A549 (cell line): Measurements from ENCODE around the gene SUPT20H. TPM values are rescaled to one million over a fixed set of nuclear protein-coding genes. Genes with fewer than 3 reads are reported as not detected.

Experiments used
- ATAC-seq, 2 experiments: fragments of 200-7000 bp in 1 of 2; fragments of >200 bp in 1 of 2; cut with Nextera tagmentation in 1 of 2; cut with Tn5 transposase in 1 of 2; 3 replicates each; pipeline versions ENCODE4 v1.8.0 to v1.9.1; 2018 to 2020; ENCODE audit warnings: mild to moderate bottlenecking in 1 of 2, moderate library complexity in 1 of 2
- CTCF ChIA-PET: fragments of 300-600 bp; sonication (Branson Sonifier 250); formaldehyde crosslinking; extraction: SDS; loops from one replicate; lab custom pipeline; 2021; ENCODE audit warnings: antibody characterized with exemption, inconsistent platforms; lab: Yijun Ruan, JAX
- POLR2A ChIA-PET: fragments of 350-600 bp; formaldehyde crosslinking; extraction: SDS; loops from one replicate; lab custom pipeline; 2021; ENCODE audit warnings: antibody characterized with exemption, inconsistent platforms; lab: Yijun Ruan, JAX
- DNase-seq, 2 experiments: peaks; one replicate each; pipeline versions ENCODE4 v3.0.0 to v3.0.0-alpha.2; 2011 to 2016; ENCODE audit warnings: low read depth in 1 of 2, low spot score in 1 of 2
- FAIRE-seq: peaks from 2 replicates; lab custom pipeline; 2011; peaks lifted over from hg19 to GRCh38; lab: Jason Lieb, UNC
- H3K27ac ChIP-seq, 2 experiments: fragments of >200 bp; sonication (Bioruptor Twin); formaldehyde crosslinking; 3 replicates each; pipeline ENCODE4 v1.5.1; 2016 to 2017
- H3K4me1 ChIP-seq: fragments of >200 bp; sonication (Bioruptor Twin); formaldehyde crosslinking; 3 replicates; pipeline ENCODE4 v1.6.1; 2016
- H3K4me2 ChIP-seq: fragments of >200 bp; sonication (Bioruptor Twin); formaldehyde crosslinking; 3 replicates; pipeline ENCODE4 v1.6.1; 2016
- H3K4me3 ChIP-seq: fragments of >200 bp; sonication (Bioruptor Twin); formaldehyde crosslinking; 3 replicates; pipeline ENCODE4 v1.5.1; 2016
- H3K9me3 ChIP-seq: fragments of >200 bp; sonication (Bioruptor Twin); formaldehyde crosslinking; 3 replicates; pipeline ENCODE4 v1.6.1; 2016
- EP300 ChIP-seq, 2 experiments: fragments of >200 bp; sonication (Bioruptor Twin); formaldehyde crosslinking; IDR thresholded peaks; 2 replicates in 1 of 2; 3 replicates in 1 of 2; pipeline ENCODE4 v1.6.1; 2016 to 2017
- ESRRA ChIP-seq: fragments of 150-350 bp; IDR thresholded peaks from 2 replicates; pipeline ENCODE4 v1.6.1; 2014; ENCODE audit warnings: mild to moderate bottlenecking, low read length, borderline replicate concordance
- FOSB ChIP-seq: fragments of 250-450 bp; sonication (Bioruptor Pico); IDR thresholded peaks from 2 replicates; pipeline ENCODE4 v1.5.0; 2020; ENCODE audit warnings: mild to moderate bottlenecking, moderate library complexity
- GATA3 ChIP-seq: IDR thresholded peaks from 2 replicates; pipeline ENCODE4 v1.6.1; 2012; ENCODE audit warnings: borderline replicate concordance
- HOXB5 ChIP-seq: fragments of 250-450 bp; sonication (Bioruptor Pico); IDR thresholded peaks from 2 replicates; pipeline ENCODE4 v1.5.0; 2020; ENCODE audit warnings: mild to moderate bottlenecking, moderate library complexity
- JUN ChIP-seq, 2 experiments: fragments of >200 bp; sonication (Bioruptor Twin); formaldehyde crosslinking; IDR thresholded peaks; 2 replicates in 1 of 2; 3 replicates in 1 of 2; pipeline ENCODE4 v1.6.1; 2016 to 2017
- JUNB ChIP-seq: fragments of >200 bp; sonication (Bioruptor Twin); formaldehyde crosslinking; IDR thresholded peaks from 2 replicates; pipeline ENCODE4 v1.6.1; 2016
- MAFK ChIP-seq: fragments of 450-650 bp; IDR thresholded peaks from 2 replicates; pipeline ENCODE4 v1.6.1; 2014; ENCODE audit not compliant: partially characterized antibody
- MAZ ChIP-seq: fragments of 150-350 bp; IDR thresholded peaks from 2 replicates; pipeline ENCODE4 v1.6.1; 2014; ENCODE audit warnings: antibody characterized with exemption, low read depth, low read length, borderline replicate concordance
- MYC ChIP-seq: IDR thresholded peaks from 2 replicates; pipeline ENCODE4 v1.6.1; 2012; ENCODE audit warnings: mild to moderate bottlenecking, inconsistent platforms, low read length, improper control_type of control experiment, borderline replicate concordance
- NFE2L2 ChIP-seq: fragments of 150-350 bp; conservative IDR thresholded peaks from 2 replicates; pipeline ENCODE4 v1.6.1; 2014; ENCODE audit warnings: low read length
- NPAS2 ChIP-seq: fragments of 250-450 bp; sonication (Bioruptor Pico); IDR thresholded peaks from 2 replicates; pipeline ENCODE4 v1.8.0; 2022; ENCODE audit warnings: mild to moderate bottlenecking, moderate library complexity, borderline replicate concordance
- RARB ChIP-seq: fragments of 250-450 bp; sonication (Bioruptor Pico); IDR thresholded peaks from 2 replicates; pipeline ENCODE4 v1.8.0; 2021; ENCODE audit warnings: mild to moderate bottlenecking, moderate library complexity
- RCOR1 ChIP-seq: fragments of 150-350 bp; IDR thresholded peaks from 2 replicates; pipeline ENCODE4 v1.6.1; 2014; ENCODE audit warnings: antibody characterized with exemption, low read length, low read depth
- REST ChIP-seq: fragments of 200-600 bp; sonication (generic); IDR thresholded peaks from 2 replicates; pipeline ENCODE4 v1.6.1; 2016; ENCODE audit warnings: antibody characterized with exemption, mild to moderate bottlenecking, moderate library complexity
- RFX5 ChIP-seq: fragments of 450-650 bp; IDR thresholded peaks from 2 replicates; pipeline ENCODE4 v1.7.1; 2014; ENCODE audit warnings: antibody characterized with exemption, mild to moderate bottlenecking, moderate library complexity
- SMC3 ChIP-seq: fragments of >200 bp; sonication (Bioruptor Twin); formaldehyde crosslinking; IDR thresholded peaks from 3 replicates; pipeline ENCODE4 v1.6.1; 2018; ENCODE audit warnings: inconsistent platforms
- TFCP2L1 ChIP-seq: fragments of 250-450 bp; sonication (Bioruptor Pico); IDR thresholded peaks from 2 replicates; pipeline ENCODE4 v1.5.0; 2021; ENCODE audit warnings: mild to moderate bottlenecking
- TP53 ChIP-seq: fragments of 250-450 bp; sonication (Bioruptor Pico); IDR thresholded peaks from 2 replicates; pipeline ENCODE4 v1.5.0; 2021; ENCODE audit warnings: mild to moderate bottlenecking, moderate library complexity
- ZSCAN20 ChIP-seq: fragments of 250-450 bp; sonication (Bioruptor Pico); IDR thresholded peaks from 2 replicates; pipeline ENCODE4 v1.8.0; 2022; ENCODE audit warnings: mild to moderate bottlenecking, moderate library complexity
- WGBS: methylation state at CpG from one replicate; pipeline ENCODE4 v1.1.6; 2017; ENCODE audit errors: missing lambda C conversion rate; 5-methylcytosine and 5-hydroxymethylcytosine counted together
- polyA plus RNA-seq, 4 experiments: library from polyadenylated mRNA; depleted of rRNA in 3 of 4; stranded (reverse); fragments of >200 nt; fragmentation: RNase III in 1 of 4; extraction: RNeasy Plus Mini Kit Qiagen cat#74134 plus additional on column Dnase treatment in 1 of 4; gene quantifications; 2 replicates in 3 of 4; 3 replicates in 1 of 4; pipeline ENCODE4 v1.2.3, GENCODE V29; 2011 to 2017
- TF ChIP-seq, protein P1 (sequence below): IDR thresholded peaks from 2 replicates; pipeline ENCODE4 v1.6.1; 2012

SUPT20H gene
- polyA plus RNA-seq, 2 of the 4 experiments (the other 2 are of a cell fraction): 26.2 to 50.9 TPM

GRCh38 chr13:37094099-37094498, 34.6 kb upstream of the SUPT20H start:
- ATAC-seq: no peak
- ChIA-PET CTCF (interaction anchor here (0.6 kb wide), 1 partner anchor 13 kb away, joined by 3 read pairs; no protein-coding TSS in a partner anchor), POLR2A (no interaction called here)
- no peak overlapping the region for H3K27ac ChIP-seq
- no peaks in the 10 kb centered on the region for H3K9me3 ChIP-seq
- H3K4me1 ChIP-seq: no peaks in the 10 kb centered on the region
- H3K4me2 ChIP-seq: no peak overlapping the region
- no peak overlapping the region for H3K4me3 ChIP-seq
- no peak for FAIRE-seq
- 0% methylated on average over 3 of the region's 3 CpGs for WGBS
- TF ChIP-seq TP53 (CRISPR knock-in tag): no peak
- no peak for TF ChIP-seq HOXB5 (CRISPR knock-in tag)
- TF ChIP-seq REST: no peak
- TF ChIP-seq ZSCAN20 (CRISPR knock-in tag): no peak
- no peak for TF ChIP-seq JUN (IDR thresholded peaks at IDR 0.05)
- no peak for TF ChIP-seq SMC3
- DNase-seq: no peak

DNA sequence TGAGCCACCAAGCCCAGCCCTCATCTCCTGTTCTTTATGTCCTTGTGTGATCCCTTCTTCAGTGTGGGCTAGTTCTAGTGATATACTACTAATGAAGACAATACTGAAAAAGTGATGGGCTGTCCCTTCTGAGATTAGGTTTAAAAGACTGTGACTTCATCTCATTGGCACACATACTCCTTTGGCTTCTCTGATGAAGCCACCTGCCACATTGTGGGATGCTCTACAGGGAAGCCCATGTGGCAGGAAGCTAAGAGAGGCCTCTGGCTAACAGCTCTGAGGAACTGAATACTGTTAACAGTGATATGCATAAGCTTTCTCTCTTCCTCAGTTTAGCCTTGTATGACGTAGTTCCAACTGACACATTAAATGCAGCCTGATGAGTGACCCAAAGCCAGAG, 32.3 kb upstream of the SUPT20H start:
- TF ChIP-seq RCOR1: no peak
- TF ChIP-seq, protein P1, sequence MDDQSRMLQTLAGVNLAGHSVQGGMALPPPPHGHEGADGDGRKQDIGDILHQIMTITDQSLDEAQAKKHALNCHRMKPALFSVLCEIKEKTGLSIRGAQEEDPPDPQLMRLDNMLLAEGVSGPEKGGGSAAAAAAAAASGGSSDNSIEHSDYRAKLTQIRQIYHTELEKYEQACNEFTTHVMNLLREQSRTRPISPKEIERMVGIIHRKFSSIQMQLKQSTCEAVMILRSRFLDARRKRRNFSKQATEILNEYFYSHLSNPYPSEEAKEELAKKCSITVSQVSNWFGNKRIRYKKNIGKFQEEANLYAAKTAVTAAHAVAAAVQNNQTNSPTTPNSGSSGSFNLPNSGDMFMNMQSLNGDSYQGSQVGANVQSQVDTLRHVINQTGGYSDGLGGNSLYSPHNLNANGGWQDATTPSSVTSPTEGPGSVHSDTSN: no peak
- no peak for TF ChIP-seq ESRRA
- no peak for TF ChIP-seq RFX5
- no peak for TF ChIP-seq NPAS2
- no peak for TF ChIP-seq MAZ
- TF ChIP-seq NFE2L2: no peak
- no peak for TF ChIP-seq EP300 (IDR thresholded peaks at IDR 0.05)
- no peak for TF ChIP-seq RARB (CRISPR knock-in tag)
- no peak for TF ChIP-seq FOSB (CRISPR knock-in tag)
- no peak for TF ChIP-seq TFCP2L1 (CRISPR knock-in tag)
- TF ChIP-seq JUNB: no peak
- no peak for TF ChIP-seq MYC
- no peak for TF ChIP-seq GATA3
- no peak for TF ChIP-seq MAFK
- TF ChIP-seq REST: no peak
- CTCF ChIA-PET: no interaction called here

More for the DNA sequence above, 32.3 kb upstream of the SUPT20H start:
- no peak for DNase-seq
- ATAC-seq: no peak
- WGBS: 22% methylated on average over 1 of the region's 1 CpG
- Histone ChIP-seq H3K4me2 (no peak overlapping the region), H3K4me1 (no peaks in the 10 kb centered on the region), H3K4me3 (no peak overlapping the region), H3K9me3 (no peaks in the 10 kb centered on the region), H3K27ac (no peak overlapping the region)
- no peak for FAIRE-seq
- POLR2A ChIA-PET: no interaction called here
